Lung (tissue), 12 donors: ENCODE data around the gene GNG12. TPM values are rescaled to one million over a fixed set of nuclear protein-coding genes. Genes with fewer than 3 reads are reported as not detected.

Experiments used
- ATAC-seq: fragments of 200-7000 bp; cut with Tn5 transposase; one replicate; pipeline ENCODE4 v1.9.1; 2020; ENCODE audit warnings: moderate number of reproducible peaks; ENCODE audit not compliant: insufficient read depth, low FRiP score
- DNase-seq, 3 donors: peaks; one replicate each; pipeline ENCODE4 v3.0.0-alpha.2; 2013 to 2017
- H3K27ac ChIP-seq, 2 donors: one replicate each; pipeline ENCODE4 v1.5.1; 2013; ENCODE audit warnings: mild to moderate bottlenecking in 2 of 2, moderate library complexity in 2 of 2, control low read depth in 1 of 2, inconsistent platforms in 1 of 2, low read depth in 1 of 2, low read length in 1 of 2
- H3K27me3 ChIP-seq, 3 donors: one replicate each; pipeline ENCODE4 v1.5.1; 2013; ENCODE audit warnings: low read length in 2 of 3; ENCODE audit not compliant: control insufficient read depth in 3 of 3, insufficient read depth in 3 of 3
- H3K36me3 ChIP-seq, 4 donors: one replicate each; pipeline ENCODE4 v1.5.1; 2013; ENCODE audit warnings: low read length in 4 of 4, mild to moderate bottlenecking in 1 of 4, moderate library complexity in 1 of 4; ENCODE audit not compliant: control insufficient read depth in 4 of 4, insufficient read depth in 4 of 4
- H3K4me1 ChIP-seq, 5 donors: one replicate each; pipeline ENCODE4 v1.5.1; 2013; ENCODE audit warnings: low read length in 5 of 5, mild to moderate bottlenecking in 2 of 5, moderate library complexity in 1 of 5; ENCODE audit not compliant: control insufficient read depth in 5 of 5, insufficient read depth in 5 of 5
- H3K4me3 ChIP-seq: one replicate; pipeline ENCODE4 v1.5.1; 2013; ENCODE audit warnings: mild to moderate bottlenecking, control low read depth, moderate library complexity
- H3K9ac ChIP-seq, 2 donors: one replicate each; pipeline ENCODE4 v1.5.1; 2013; ENCODE audit warnings: low read length in 2 of 2, control low read depth in 1 of 2; ENCODE audit not compliant: insufficient read depth in 1 of 2
- H3K9me3 ChIP-seq, 4 donors: one replicate each; pipeline ENCODE4 v1.5.1; 2013; ENCODE audit warnings: low read length in 3 of 4, mild to moderate bottlenecking in 1 of 4, moderate library complexity in 1 of 4; ENCODE audit not compliant: control insufficient read depth in 4 of 4, insufficient read depth in 3 of 4
- CTCF ChIP-seq: IDR thresholded peaks from 2 replicates; pipeline ENCODE4 v1.5.1; 2012; ENCODE audit warnings: mild to moderate bottlenecking; ENCODE audit errors: control extremely low read depth, extremely low read depth
- WGBS, 2 donors: extraction: QIAGEN DNeasy Blood & Tissue Kit; methylation state at CpG; one replicate each; pipeline ENCODE4 v1.1.7; 2013; 5-methylcytosine and 5-hydroxymethylcytosine counted together
- polyA plus RNA-seq, 2 donors: library from polyadenylated mRNA; stranded (reverse); fragments of 200-250 nt; gene quantifications; one replicate each; pipeline ENCODE4 v1.2.1, GENCODE V29; 2013
- total RNA-seq, 2 donors: library from RNA; depleted of rRNA in 1 of 2; stranded (reverse); fragments of >200 nt in 1 of 2; gene quantifications; one replicate each; pipeline ENCODE4 v1.2.1, GENCODE V29; 2014 to 2021
- donor health status: control.
- donor health status: control.
- donor health status: Bipolar disorder and iron deficiency.
- donor health status: healthy.
- donor health status: DM: yes; HTN: yes; CAD: no.

The GNG12 gene
- total and polyA plus RNA-seq, 4 donors, result 14.0 to 68.4 (median 32.1) TPM

- DNase-seq (no peak), ATAC-seq (no peak)
- no peaks in the 10 kb centered on the region for H3K9me3 ChIP-seq
- no peak overlapping the region for H3K27ac ChIP-seq
- WGBS, 2 donors, result 73 to 75% methylated on average over 3 of the region's 3 CpGs
- peaks cover 0 to 12% (median 0%) of the 10 kb centered on the region in 3 donors for H3K27me3 ChIP-seq
- no peak overlapping the region for H3K9ac ChIP-seq
- no peak for TF ChIP-seq CTCF
- H3K4me3 ChIP-seq, result no peak overlapping the region
- no peaks in the 10 kb centered on the region for H3K36me3 ChIP-seq
- H3K4me1 ChIP-seq, result peaks cover 0 to 23% (median 13%) of the 10 kb centered on the region in 5 donors
These were observed 2.6 kb upstream of the GNG12 start for GRCh38 chr1:67835663-67836452.

- ATAC-seq (no peak), DNase-seq (no peak)
- Histone ChIP-seq H3K4me1 (peaks cover 0 to 20% (median 6%) of the 10 kb centered on the region in 5 donors), H3K9ac (no peak overlapping the region), H3K27ac (no peak overlapping the region), H3K27me3 (peaks cover 0 to 17% (median 0%) of the 10 kb centered on the region in 3 donors), H3K4me3 (no peak overlapping the region), H3K9me3 (no peaks in the 10 kb centered on the region), H3K36me3 (no peaks in the 10 kb centered on the region)
- TF ChIP-seq CTCF, result no peak
- WGBS, 2 donors, result 60 to 68% methylated on average over 4 of the region's 4 CpGs
These were observed 1.1 kb upstream of the GNG12 start for GRCh38 chr1:67834246-67834877.

GRCh38 chr1:67833602-67833940 lies 304 bp upstream of the GNG12 start:
- no peaks in the 10 kb centered on the region for H3K36me3 ChIP-seq
- H3K4me3 ChIP-seq, result peak overlapping the region; percentile 90
- peaks cover 0 to 20% (median 4%) of the 10 kb centered on the region in 5 donors for H3K4me1 ChIP-seq
- peak; percentile 12 for ATAC-seq
- TF ChIP-seq CTCF, result no peak
- H3K27me3 ChIP-seq, result peaks cover 0 to 17% (median 0%) of the 10 kb centered on the region in 3 donors
- WGBS, 2 donors, result 9 to 16% methylated on average over 21 of the region's 21 CpGs
- no peaks in the 10 kb centered on the region for H3K9me3 ChIP-seq
- DNase-seq, result peak in 2 of 3 donors; percentile 54 to 56
- peak overlapping the region; percentile 90 to 96 for H3K27ac ChIP-seq
- no peak overlapping the region for H3K9ac ChIP-seq
